Subcutaneous adipose tissue (tissue), 4 donors: ENCODE measurements around the gene TIA1. TPM values are rescaled to one million over a fixed set of nuclear protein-coding genes. Genes with fewer than 3 reads are reported as not detected.

Source experiments
- total RNA-seq, 4 donors: library from RNA; depleted of rRNA; stranded (reverse); fragments of >200 nt; gene quantifications; one replicate each; pipeline ENCODE4 v1.1.0, GENCODE V29; 2016
- TF ChIP-seq, protein P1 (sequence below): fragments of 450-650 bp; IDR thresholded peaks from one replicate; pipeline ENCODE4 v1.5.1; 2016; ENCODE audit warnings: low read depth, mild to moderate bottlenecking, control low read depth, antibody characterized with exemption, moderate library complexity

Gene TIA1
- total RNA-seq, 4 donors from 2014 or later: 75.2 to 89.5 (median 82.6) TPM

DNA sequence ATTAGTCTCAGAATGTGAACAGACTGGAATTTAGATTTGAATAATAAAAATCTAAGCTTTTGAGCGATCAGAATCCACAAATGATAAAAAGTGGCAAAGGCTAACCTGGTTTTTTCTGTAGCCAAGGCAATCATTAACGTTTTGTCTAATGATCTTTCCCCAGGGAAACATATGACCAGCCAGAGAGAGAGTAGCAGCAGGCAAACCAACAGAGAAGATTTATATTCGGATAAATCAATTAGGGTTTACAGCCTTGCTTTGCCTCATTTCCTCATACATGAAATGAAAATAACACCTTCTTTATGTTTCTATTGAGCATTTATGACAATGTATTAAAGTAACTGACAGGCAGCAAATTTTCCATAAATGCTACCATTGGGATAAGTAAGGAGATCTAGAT lies 14.5 kb downstream of the TIA1 start:
- TF ChIP-seq, protein P1, sequence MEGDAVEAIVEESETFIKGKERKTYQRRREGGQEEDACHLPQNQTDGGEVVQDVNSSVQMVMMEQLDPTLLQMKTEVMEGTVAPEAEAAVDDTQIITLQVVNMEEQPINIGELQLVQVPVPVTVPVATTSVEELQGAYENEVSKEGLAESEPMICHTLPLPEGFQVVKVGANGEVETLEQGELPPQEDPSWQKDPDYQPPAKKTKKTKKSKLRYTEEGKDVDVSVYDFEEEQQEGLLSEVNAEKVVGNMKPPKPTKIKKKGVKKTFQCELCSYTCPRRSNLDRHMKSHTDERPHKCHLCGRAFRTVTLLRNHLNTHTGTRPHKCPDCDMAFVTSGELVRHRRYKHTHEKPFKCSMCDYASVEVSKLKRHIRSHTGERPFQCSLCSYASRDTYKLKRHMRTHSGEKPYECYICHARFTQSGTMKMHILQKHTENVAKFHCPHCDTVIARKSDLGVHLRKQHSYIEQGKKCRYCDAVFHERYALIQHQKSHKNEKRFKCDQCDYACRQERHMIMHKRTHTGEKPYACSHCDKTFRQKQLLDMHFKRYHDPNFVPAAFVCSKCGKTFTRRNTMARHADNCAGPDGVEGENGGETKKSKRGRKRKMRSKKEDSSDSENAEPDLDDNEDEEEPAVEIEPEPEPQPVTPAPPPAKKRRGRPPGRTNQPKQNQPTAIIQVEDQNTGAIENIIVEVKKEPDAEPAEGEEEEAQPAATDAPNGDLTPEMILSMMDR: no peak

DNA sequence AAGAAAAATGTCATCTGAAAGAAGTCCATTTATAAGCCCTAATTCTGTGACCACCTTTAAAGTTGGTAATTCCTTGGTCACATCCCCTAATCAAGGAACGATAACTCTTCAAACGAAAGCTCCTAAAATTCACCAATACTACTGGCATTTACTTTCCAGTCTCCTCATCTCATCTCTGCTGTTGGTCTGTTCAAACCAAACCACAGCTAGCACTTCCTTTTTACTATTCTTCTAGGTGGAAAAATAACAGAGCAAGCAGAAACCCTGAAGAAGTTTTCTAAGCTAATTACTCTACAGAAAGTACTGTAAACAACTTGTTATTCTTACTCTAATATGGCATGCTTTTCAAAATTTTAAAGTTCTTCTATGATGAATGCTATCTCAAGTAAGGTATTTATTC lies 21.6 kb downstream of the TIA1 start:
- TF ChIP-seq, protein P1: no peak

DNA sequence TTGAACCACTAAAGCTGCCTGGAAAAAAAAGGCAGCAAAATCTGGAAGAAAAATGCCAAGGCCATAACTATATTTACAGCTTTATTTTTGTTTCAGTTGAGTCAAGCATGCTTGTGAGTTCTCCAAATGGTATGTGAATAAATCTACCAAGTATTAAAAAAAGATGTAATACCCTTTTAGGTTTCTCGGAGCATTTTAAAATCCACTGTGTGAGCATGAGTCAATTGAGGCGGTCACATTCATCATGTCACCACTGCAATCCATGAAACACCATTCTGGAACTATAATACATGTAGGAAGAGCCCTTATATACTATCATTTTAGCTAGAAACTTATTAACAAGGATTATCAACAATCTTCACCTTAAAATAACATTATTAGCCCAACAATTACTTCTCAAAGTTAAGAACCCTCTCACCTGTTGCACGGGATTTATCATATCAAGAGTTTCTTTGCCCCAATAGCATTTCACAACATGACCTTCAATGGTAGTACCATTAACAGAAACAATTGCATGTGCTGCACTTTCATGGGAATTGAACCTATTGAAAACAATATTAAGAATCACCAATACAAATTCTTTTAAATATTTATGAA lies 33.4 kb downstream of the TIA1 start:
- TF ChIP-seq, protein P1: no peak

DNA sequence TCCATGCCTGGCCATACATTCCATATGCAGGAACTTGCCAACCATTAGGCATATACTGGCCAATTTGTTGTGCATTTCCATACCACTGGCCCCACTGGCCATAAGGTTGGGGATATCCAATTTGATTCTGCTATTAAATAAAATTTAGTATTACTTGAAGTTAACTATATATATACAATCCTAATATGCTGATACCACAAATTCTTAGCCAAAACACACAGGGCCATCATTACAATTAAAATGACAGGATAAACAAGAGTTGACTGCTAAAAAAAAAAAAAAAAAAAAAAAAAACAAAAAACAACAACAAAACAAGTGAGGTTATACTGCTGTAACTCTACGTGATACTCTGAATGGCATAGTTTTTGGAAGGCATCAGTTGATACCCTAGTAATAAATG lies 34.1 kb downstream of the TIA1 start:
- TF ChIP-seq, protein P1: no peak

DNA sequence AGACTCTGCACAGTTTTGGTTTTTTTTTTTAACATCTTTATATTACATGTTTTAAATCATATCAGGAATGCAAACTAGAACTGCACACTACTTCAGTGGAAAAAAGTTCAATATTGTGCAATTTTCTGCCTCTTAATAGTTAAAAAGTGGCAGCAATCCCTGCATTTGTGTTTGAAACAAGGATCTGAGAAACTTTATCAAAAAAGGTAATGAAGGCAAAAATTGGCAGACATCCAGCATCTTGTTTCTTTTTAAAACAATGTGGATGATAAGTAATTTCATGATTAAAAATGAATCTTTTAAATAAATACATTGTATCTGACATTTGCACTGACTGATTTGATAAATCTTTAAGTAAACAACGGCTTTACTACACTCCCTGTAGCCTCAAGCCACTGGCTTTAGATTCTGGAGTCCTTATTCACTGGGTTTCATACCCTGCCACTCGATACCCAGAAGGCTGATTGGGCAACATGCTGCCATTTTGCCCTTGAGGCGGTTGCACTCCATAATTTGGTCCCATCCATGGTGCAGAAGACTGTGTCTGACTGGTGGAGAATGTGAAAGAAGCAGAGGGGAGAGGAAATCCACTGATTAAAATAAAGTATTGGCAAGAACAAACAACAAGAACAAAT lies 36.0 kb downstream of the TIA1 start:
- TF ChIP-seq, protein P1: no peak

DNA sequence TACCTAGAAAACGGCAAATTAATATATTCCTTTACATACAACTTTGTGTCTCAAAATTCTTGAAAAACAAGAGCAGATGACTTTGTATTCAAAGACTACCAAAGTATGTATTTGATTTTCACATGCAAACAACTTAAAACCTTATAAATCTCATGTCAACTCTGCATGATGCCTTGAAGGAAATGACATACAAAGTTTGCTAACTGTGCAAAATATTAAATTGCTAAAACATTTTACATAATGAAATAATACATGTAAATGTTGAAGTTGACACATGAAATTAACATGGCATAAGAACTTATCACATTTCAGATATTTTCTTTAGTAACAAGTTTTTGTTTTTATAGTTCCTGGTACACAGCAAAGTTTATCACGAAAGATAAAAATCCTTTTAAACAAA lies 36.8 kb downstream of the TIA1 start:
- TF ChIP-seq, protein P1: no peak

DNA sequence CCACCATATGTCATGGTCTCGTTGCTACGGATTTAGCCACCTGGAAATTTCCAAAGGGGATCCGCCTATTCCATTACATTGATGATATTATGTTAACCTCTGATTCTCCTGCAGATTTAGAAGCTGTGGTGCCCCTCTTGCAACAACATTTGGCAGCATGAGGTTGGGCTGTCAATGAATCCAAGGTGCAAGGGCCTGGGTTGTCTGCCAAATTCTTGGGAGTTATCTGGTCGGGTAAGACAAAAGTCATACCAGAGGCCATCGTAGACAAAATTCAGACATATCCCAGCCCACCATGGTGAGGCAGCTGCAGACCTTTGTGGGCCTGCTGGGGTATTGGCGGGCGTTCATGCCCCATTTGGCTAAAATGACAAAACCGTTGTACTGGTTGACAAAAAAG lies 44.0 kb downstream of the TIA1 start:
- TF ChIP-seq, protein P1: no peak
